Keratinocyte (primary cell): ENCODE results near the gene CDK12. TPM values are rescaled to one million over a fixed set of nuclear protein-coding genes. Genes with fewer than 3 reads are reported as not detected.

Experiments
- DNase-seq: peaks from one replicate; pipeline ENCODE4 v3.0.0-alpha.2; 2011; ENCODE audit warnings: low read depth, missing footprints, low spot score
- FAIRE-seq: peaks from 2 replicates; lab custom pipeline; 2011; peaks lifted over from hg19 to GRCh38; lab: Jason Lieb, UNC
- H2AFZ ChIP-seq: 2 replicates; pipeline ENCODE4 v1.6.0; 2012; ENCODE audit warnings: low read length, control low read depth, inconsistent platforms; ENCODE audit not compliant: control insufficient read depth
- H3K27ac ChIP-seq: 2 replicates; pipeline ENCODE4 v1.5.1; 2011; ENCODE audit warnings: low read length; ENCODE audit not compliant: control insufficient read depth, insufficient read depth
- H3K27me3 ChIP-seq: 3 replicates; pipeline ENCODE4 v1.6.0; 2011; ENCODE audit warnings: low read length; ENCODE audit not compliant: control insufficient read depth, insufficient read depth; ENCODE audit errors: extremely low read depth
- H3K36me3 ChIP-seq, 2 experiments: 2 replicates in 1 of 2; 3 replicates in 1 of 2; pipeline ENCODE4 v1.5.1; 2011; ENCODE audit warnings: low read length in 2 of 2, mild to moderate bottlenecking in 1 of 2; ENCODE audit not compliant: control insufficient read depth in 2 of 2, insufficient read depth in 2 of 2; ENCODE audit errors: extremely low read depth in 1 of 2
- H3K4me1 ChIP-seq: 3 replicates; pipeline ENCODE4 v1.5.1; 2011; ENCODE audit warnings: low read length; ENCODE audit not compliant: control insufficient read depth, insufficient read depth; ENCODE audit errors: extremely low read depth
- H3K4me2 ChIP-seq: 3 replicates; pipeline ENCODE4 v1.6.0; 2011; ENCODE audit warnings: low read depth, low read length; ENCODE audit not compliant: control insufficient read depth, insufficient read depth; ENCODE audit errors: extremely low read depth
- H3K4me3 ChIP-seq, 3 experiments: fragments of 200-600 bp in 1 of 3; sonication (generic) in 1 of 3; 2 replicates in 2 of 3; 3 replicates in 1 of 3; pipeline ENCODE4 v1.5.1; 2011 to 2016; ENCODE audit warnings: low read length in 3 of 3, mild to moderate bottlenecking in 3 of 3, control low read depth in 2 of 3, inconsistent platforms in 1 of 3, low read depth in 1 of 3, mixed read lengths in 1 of 3, mixed run types in 1 of 3, moderate library complexity in 1 of 3; ENCODE audit not compliant: control insufficient read depth in 2 of 3, insufficient read depth in 2 of 3; ENCODE audit errors: extremely low read depth in 1 of 3
- H3K79me2 ChIP-seq: 2 replicates; pipeline ENCODE4 v1.6.0; 2012; ENCODE audit warnings: low read length; ENCODE audit not compliant: control insufficient read depth, insufficient read depth
- H3K9ac ChIP-seq: 3 replicates; pipeline ENCODE4 v1.6.0; 2011; ENCODE audit warnings: low read length; ENCODE audit not compliant: control insufficient read depth, insufficient read depth; ENCODE audit errors: extremely low read depth
- H3K9me1 ChIP-seq: 3 replicates; pipeline ENCODE4 v1.6.0; 2011; ENCODE audit warnings: low read length; ENCODE audit not compliant: control insufficient read depth, insufficient read depth; ENCODE audit errors: extremely low read depth
- H3K9me3 ChIP-seq: 2 replicates; pipeline ENCODE4 v1.5.1; 2012; ENCODE audit warnings: low read depth, low read length; ENCODE audit not compliant: control insufficient read depth
- H4K20me1 ChIP-seq: 3 replicates; pipeline ENCODE4 v1.6.0; 2011; ENCODE audit warnings: low read length; ENCODE audit not compliant: control insufficient read depth, insufficient read depth; ENCODE audit errors: extremely low read depth
- EZH2 ChIP-seq: IDR thresholded peaks from one replicate; pipeline ENCODE4 v1.6.1; 2012; ENCODE audit warnings: inconsistent platforms, mild to moderate bottlenecking, low read length, moderate library complexity
- dilution Hi-C: fragments of 300-500 bp; cut with MboI; formaldehyde crosslinking; loops from one replicate; pipeline ENCODE4 v1.7.0; 2020; ENCODE audit warnings: low sequenced_read_pairs; ENCODE audit not compliant: extremely low pct_ligation_motif_present
- polyA plus RNA-seq, 5 experiments: library from polyadenylated mRNA; depleted of rRNA in 3 of 5; stranded (reverse) in 3 of 5; stranded (forward) in 1 of 5; unstranded in 1 of 5; fragments of >200 nt; gene quantifications; 1 replicate in 1 of 5; 2 replicates in 3 of 5; 3 replicates in 1 of 5; pipeline versions ENCODE4 v1.2.1 to v1.2.3, GENCODE V29; 2011 to 2012; ENCODE audit warnings: missing spikeins in 2 of 5, low read depth in 1 of 5, low replicate concordance in 1 of 5
- TF ChIP-seq, protein P1 (sequence below), 3 experiments: IDR thresholded peaks in 1 of 3; conservative IDR thresholded peaks in 1 of 3; optimal IDR thresholded peaks in 1 of 3; 2 replicates in 2 of 3; 3 replicates in 1 of 3; pipeline versions ENCODE3 to v1.5.1; 2011; ENCODE audit warnings: low read length in 3 of 3, mild to moderate bottlenecking in 3 of 3, moderate library complexity in 2 of 3, control low read depth in 1 of 3, inconsistent platforms in 1 of 3; ENCODE audit not compliant: insufficient read depth in 2 of 3; ENCODE audit errors: extremely low read depth in 1 of 3

CDK12 gene
- polyA plus RNA-seq, 1 donor (not counting 4 experiments of a cell fraction or from before 2014, with no cell fraction given) = 25.7 TPM

GRCh38 chr17:39562976-39563375, 101.7 kb downstream of the CDK12 start:
- no peaks in the 10 kb centered on the region for H3K4me1 ChIP-seq
- H3K36me3 ChIP-seq = peaks cover 0 to 11% of the 10 kb centered on the region in 2 experiments
- DNase-seq (no peak), FAIRE-seq (no peak)
- H2AFZ ChIP-seq = no peak overlapping the region
- no peaks in the 10 kb centered on the region for H3K79me2 ChIP-seq
- no peaks in the 10 kb centered on the region for H4K20me1 ChIP-seq
- no peak for TF ChIP-seq EZH2
- TF ChIP-seq, protein P1, sequence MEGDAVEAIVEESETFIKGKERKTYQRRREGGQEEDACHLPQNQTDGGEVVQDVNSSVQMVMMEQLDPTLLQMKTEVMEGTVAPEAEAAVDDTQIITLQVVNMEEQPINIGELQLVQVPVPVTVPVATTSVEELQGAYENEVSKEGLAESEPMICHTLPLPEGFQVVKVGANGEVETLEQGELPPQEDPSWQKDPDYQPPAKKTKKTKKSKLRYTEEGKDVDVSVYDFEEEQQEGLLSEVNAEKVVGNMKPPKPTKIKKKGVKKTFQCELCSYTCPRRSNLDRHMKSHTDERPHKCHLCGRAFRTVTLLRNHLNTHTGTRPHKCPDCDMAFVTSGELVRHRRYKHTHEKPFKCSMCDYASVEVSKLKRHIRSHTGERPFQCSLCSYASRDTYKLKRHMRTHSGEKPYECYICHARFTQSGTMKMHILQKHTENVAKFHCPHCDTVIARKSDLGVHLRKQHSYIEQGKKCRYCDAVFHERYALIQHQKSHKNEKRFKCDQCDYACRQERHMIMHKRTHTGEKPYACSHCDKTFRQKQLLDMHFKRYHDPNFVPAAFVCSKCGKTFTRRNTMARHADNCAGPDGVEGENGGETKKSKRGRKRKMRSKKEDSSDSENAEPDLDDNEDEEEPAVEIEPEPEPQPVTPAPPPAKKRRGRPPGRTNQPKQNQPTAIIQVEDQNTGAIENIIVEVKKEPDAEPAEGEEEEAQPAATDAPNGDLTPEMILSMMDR (optimal IDR thresholded peaks at IDR 0.05 in 1 of 3, IDR thresholded peaks at IDR 0.05 in 1 of 3, conservative IDR thresholded peaks at IDR 0.05 in 1 of 3; ENCODE audit: extremely low read depth in 1 of 3, insufficient read depth in 2 of 3, low read length in 3 of 3) = no peak
- dilution Hi-C loops = no loop called here
- H3K27me3 ChIP-seq = no peaks in the 10 kb centered on the region
- no peaks in the 10 kb centered on the region for H3K9me1 ChIP-seq
- H3K9me3 ChIP-seq = no peaks in the 10 kb centered on the region
- H3K9ac ChIP-seq = no peak overlapping the region
- H3K4me3 ChIP-seq = no peak overlapping the region
- H3K4me2 ChIP-seq = no peak overlapping the region
- H3K27ac ChIP-seq = no peak overlapping the region

DNA sequence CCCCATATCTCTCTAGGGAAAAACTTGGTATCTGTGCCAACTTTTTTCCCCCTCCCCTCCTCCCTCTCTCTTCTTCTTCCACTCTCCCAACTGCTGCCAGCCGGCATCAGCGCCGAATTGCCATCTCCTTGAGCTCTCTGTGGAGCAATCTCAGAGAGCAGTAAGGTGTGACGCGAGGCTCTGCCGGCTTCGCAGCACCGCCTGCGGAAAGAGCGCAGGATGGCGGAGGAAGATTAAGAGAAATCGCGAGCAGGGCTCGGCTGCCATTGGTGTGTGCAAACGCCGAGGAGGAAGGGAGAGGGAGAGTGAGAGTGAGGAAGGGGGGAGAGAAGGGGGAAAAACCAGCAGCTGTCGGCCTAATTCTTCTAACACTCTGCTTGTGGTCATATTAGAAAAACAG, 102.2 kb downstream of the CDK12 start:
- FAIRE-seq = no peak
- peaks cover 0 to 11% of the 10 kb centered on the region in 2 experiments for H3K36me3 ChIP-seq
- H3K9ac ChIP-seq = no peak overlapping the region

More for the DNA sequence above, 102.2 kb downstream of the CDK12 start:
- Histone ChIP-seq H3K79me2 (no peaks in the 10 kb centered on the region), H3K4me1 (no peaks in the 10 kb centered on the region), H4K20me1 (no peaks in the 10 kb centered on the region), H3K27me3 (no peaks in the 10 kb centered on the region), H3K4me3 (no peak overlapping the region), H3K9me1 (no peaks in the 10 kb centered on the region), H3K27ac (no peak overlapping the region), H3K4me2 (no peak overlapping the region), H2AFZ (no peak overlapping the region), H3K9me3 (no peaks in the 10 kb centered on the region)
- dilution Hi-C loops = no loop called here
- TF ChIP-seq EZH2 = no peak
- TF ChIP-seq, protein P1 (optimal IDR thresholded peaks at IDR 0.05 in 1 of 3, IDR thresholded peaks at IDR 0.05 in 1 of 3, conservative IDR thresholded peaks at IDR 0.05 in 1 of 3; ENCODE audit: extremely low read depth in 1 of 3, insufficient read depth in 2 of 3, low read length in 3 of 3) = no peak
- DNase-seq = no peak
